ENCODE data around the gene RIPOR2. TPM values are rescaled to one million over a fixed set of nuclear protein-coding genes. Genes with fewer than 3 reads are reported as not detected.

RIPOR2 gene
- total and polyA plus RNA-seq, 2 of the 13 experiments (the other 11 are each of a cell fraction or from before 2014, with no cell fraction given) = 0.02 to 0.05 TPM

DNA sequence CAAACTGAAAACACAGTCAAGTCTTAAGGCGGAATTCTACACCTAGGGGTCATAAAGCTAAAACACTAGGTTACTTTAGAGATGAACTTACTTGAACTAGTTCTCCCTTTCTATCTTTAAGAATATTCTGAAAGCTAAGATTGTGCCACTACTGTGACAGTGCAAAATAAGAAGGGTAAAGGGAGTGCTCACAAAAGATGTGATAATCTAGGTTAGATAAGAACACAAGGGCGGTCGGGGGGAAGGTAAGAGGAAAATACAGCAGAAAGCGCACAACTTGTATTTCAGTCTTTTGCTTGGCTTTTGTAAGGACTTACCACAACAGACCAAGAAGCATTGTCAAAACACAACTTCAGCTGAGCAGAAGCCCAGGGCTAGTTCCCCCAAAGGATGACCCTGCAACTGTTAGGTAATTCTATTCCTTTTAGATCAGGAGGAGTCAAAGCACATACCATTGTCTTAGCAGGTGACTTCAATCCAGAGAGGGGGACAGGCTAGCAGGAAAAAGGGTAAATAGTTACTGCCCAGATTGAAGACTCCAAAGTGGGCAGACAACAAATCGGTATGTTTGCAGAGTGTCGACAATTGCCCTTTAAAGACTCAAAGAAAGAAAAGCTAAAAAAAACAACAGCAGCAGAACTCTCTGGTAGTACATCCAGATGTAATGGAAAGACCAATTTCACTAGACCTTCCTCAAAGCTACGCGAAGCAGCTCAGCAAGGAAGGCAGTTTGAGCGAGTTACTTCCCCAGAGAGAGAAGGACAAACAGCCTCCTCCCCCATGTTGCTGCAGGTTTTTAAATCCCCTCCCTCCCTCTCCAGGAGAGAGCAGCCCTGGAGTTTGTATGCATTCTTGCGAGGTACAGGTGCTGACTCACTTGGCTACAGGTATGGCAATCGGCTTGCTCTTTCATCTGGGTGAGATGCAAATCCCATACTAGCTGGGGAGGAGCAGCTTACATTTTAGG is 59.0 kb downstream of the RIPOR2 start:
- in situ Hi-C loops (cut with HindIII; ENCODE audit: extremely low pct_ligation_motif_present, low pct_unique_long_range_greater_than_20kb) = no loop called here
- Histone ChIP-seq H3K36me3 (replicated peaks in 1 of 2; ENCODE audit: control insufficient read depth in 1 of 2, insufficient read depth in 2 of 2, low read length in 2 of 2) (no peaks in the 10 kb centered on the region), H3K4me3 (replicated peaks in 1 of 3; ENCODE audit: insufficient read depth in 1 of 3, low read depth in 2 of 3, low read length in 3 of 3) (no peak overlapping the region), H3K27me3 (ENCODE audit: control insufficient read depth in 1 of 2, insufficient read depth in 2 of 2, low read length in 2 of 2) (peaks cover 0 to 8% of the 10 kb centered on the region in 2 experiments; a peak in 2 of 5 replicates), H3K79me2 (ENCODE audit: insufficient read depth, low read length) (no peaks in the 10 kb centered on the region), H4K20me1 (ENCODE audit: insufficient read depth, low read length) (no peaks in the 10 kb centered on the region), H3K9me3 (ENCODE audit: low read length) (no peaks in the 10 kb centered on the region), H3K27ac (ENCODE audit: extremely low read length, insufficient read depth, low read length) (no peak overlapping the region), H3K4me1 (ENCODE audit: insufficient read depth, low read length) (no peaks in the 10 kb centered on the region), H3K4me2 (ENCODE audit: low read depth, low read length) (no peak overlapping the region), H2AFZ (ENCODE audit: low read length) (no peak overlapping the region), H3K9ac (ENCODE audit: insufficient read depth, low read depth, low read length) (no peak overlapping the region)
- no peak for FAIRE-seq
- WGBS (ENCODE audit: low lambda C conversion rate) = 45% methylated on average over 11 of the region's 11 CpGs
- intact Hi-C loops (cut with micrococcal nuclease; ENCODE audit: unreplicated experiment) = no loop called here
- CTCF ChIA-PET (ENCODE audit: low intra/inter-chr PET ratio, low total read pairs) = no interaction called here
- no peak for ATAC-seq
- POLR2A ChIA-PET = no interaction called here
- DNase-seq (ENCODE audit: low spot score) = no peak
- no TSS peak for BruUV-seq (replicated peaks)
- TF ChIP-seq ZNF205 (CRISPR knock-in tag; IDR thresholded peaks at IDR 0.05) (no peak), SRF (IDR thresholded peaks at IDR 0.05; ENCODE audit: low read depth, low read length) (no peak), MLLT10 (CRISPR knock-in tag; IDR thresholded peaks at IDR 0.05) (no peak), JDP2 (CRISPR knock-in tag; IDR thresholded peaks at IDR 0.05; ENCODE audit: borderline replicate concordance) (no peak), FOSL1 (CRISPR knock-in tag; IDR thresholded peaks at IDR 0.05; ENCODE audit: borderline replicate concordance) (no peak), GATAD2A (CRISPR knock-in tag; IDR thresholded peaks at IDR 0.05) (no peak), NONO (IDR thresholded peaks at IDR 0.05) (no peak), NONO (CRISPR knock-in tag; conservative IDR thresholded peaks at IDR 0.05) (no peak), ZNF556 (CRISPR knock-in tag; IDR thresholded peaks at IDR 0.05; ENCODE audit: borderline replicate concordance) (no peak), ZFX (CRISPR knock-in tag; IDR thresholded peaks at IDR 0.05; ENCODE audit: low read depth) (no peak)
- TF ChIP-seq, protein P1, sequence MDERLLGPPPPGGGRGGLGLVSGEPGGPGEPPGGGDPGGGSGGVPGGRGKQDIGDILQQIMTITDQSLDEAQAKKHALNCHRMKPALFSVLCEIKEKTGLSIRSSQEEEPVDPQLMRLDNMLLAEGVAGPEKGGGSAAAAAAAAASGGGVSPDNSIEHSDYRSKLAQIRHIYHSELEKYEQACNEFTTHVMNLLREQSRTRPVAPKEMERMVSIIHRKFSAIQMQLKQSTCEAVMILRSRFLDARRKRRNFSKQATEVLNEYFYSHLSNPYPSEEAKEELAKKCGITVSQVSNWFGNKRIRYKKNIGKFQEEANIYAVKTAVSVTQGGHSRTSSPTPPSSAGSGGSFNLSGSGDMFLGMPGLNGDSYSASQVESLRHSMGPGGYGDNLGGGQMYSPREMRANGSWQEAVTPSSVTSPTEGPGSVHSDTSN (CRISPR knock-in tag; IDR thresholded peaks at IDR 0.05) = no peak
